ENCODE results near the gene LACTBL1. TPM values are rescaled to one million over a fixed set of nuclear protein-coding genes. Genes with fewer than 3 reads are reported as not detected.

LACTBL1 gene
- total and polyA plus RNA-seq, 2 of the 8 experiments (the other 6 are each of a cell fraction or from before 2014, with no cell fraction given) = not detected

DNA sequence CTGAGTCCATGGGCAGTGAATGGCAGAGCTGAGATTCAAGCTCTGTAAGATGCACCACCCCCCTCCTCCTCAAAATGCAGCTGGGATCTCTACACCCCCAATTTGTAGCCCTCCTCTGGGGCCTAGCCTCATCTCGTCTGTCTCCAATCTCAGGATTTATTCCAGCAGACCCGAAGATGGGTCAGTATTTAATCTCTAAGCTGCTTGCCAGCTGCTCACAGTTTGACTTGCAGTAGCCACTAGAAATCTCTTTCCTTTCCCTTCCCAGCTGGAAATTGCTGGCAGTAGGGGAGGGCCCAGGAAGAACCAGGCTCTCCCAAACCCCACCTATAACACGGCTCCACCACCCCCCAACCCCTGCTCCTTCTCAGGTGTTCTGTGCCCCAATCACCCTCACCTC lies 1.5 kb downstream of the LACTBL1 start (continued):
- TF ChIP-seq, protein P1, sequence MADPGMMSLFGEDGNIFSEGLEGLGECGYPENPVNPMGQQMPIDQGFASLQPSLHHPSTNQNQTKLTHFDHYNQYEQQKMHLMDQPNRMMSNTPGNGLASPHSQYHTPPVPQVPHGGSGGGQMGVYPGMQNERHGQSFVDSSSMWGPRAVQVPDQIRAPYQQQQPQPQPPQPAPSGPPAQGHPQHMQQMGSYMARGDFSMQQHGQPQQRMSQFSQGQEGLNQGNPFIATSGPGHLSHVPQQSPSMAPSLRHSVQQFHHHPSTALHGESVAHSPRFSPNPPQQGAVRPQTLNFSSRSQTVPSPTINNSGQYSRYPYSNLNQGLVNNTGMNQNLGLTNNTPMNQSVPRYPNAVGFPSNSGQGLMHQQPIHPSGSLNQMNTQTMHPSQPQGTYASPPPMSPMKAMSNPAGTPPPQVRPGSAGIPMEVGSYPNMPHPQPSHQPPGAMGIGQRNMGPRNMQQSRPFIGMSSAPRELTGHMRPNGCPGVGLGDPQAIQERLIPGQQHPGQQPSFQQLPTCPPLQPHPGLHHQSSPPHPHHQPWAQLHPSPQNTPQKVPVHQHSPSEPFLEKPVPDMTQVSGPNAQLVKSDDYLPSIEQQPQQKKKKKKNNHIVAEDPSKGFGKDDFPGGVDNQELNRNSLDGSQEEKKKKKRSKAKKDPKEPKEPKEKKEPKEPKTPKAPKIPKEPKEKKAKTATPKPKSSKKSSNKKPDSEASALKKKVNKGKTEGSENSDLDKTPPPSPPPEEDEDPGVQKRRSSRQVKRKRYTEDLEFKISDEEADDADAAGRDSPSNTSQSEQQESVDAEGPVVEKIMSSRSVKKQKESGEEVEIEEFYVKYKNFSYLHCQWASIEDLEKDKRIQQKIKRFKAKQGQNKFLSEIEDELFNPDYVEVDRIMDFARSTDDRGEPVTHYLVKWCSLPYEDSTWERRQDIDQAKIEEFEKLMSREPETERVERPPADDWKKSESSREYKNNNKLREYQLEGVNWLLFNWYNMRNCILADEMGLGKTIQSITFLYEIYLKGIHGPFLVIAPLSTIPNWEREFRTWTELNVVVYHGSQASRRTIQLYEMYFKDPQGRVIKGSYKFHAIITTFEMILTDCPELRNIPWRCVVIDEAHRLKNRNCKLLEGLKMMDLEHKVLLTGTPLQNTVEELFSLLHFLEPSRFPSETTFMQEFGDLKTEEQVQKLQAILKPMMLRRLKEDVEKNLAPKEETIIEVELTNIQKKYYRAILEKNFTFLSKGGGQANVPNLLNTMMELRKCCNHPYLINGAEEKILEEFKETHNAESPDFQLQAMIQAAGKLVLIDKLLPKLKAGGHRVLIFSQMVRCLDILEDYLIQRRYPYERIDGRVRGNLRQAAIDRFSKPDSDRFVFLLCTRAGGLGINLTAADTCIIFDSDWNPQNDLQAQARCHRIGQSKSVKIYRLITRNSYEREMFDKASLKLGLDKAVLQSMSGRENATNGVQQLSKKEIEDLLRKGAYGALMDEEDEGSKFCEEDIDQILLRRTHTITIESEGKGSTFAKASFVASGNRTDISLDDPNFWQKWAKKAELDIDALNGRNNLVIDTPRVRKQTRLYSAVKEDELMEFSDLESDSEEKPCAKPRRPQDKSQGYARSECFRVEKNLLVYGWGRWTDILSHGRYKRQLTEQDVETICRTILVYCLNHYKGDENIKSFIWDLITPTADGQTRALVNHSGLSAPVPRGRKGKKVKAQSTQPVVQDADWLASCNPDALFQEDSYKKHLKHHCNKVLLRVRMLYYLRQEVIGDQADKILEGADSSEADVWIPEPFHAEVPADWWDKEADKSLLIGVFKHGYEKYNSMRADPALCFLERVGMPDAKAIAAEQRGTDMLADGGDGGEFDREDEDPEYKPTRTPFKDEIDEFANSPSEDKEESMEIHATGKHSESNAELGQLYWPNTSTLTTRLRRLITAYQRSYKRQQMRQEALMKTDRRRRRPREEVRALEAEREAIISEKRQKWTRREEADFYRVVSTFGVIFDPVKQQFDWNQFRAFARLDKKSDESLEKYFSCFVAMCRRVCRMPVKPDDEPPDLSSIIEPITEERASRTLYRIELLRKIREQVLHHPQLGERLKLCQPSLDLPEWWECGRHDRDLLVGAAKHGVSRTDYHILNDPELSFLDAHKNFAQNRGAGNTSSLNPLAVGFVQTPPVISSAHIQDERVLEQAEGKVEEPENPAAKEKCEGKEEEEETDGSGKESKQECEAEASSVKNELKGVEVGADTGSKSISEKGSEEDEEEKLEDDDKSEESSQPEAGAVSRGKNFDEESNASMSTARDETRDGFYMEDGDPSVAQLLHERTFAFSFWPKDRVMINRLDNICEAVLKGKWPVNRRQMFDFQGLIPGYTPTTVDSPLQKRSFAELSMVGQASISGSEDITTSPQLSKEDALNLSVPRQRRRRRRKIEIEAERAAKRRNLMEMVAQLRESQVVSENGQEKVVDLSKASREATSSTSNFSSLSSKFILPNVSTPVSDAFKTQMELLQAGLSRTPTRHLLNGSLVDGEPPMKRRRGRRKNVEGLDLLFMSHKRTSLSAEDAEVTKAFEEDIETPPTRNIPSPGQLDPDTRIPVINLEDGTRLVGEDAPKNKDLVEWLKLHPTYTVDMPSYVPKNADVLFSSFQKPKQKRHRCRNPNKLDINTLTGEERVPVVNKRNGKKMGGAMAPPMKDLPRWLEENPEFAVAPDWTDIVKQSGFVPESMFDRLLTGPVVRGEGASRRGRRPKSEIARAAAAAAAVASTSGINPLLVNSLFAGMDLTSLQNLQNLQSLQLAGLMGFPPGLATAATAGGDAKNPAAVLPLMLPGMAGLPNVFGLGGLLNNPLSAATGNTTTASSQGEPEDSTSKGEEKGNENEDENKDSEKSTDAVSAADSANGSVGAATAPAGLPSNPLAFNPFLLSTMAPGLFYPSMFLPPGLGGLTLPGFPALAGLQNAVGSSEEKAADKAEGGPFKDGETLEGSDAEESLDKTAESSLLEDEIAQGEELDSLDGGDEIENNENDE (IDR thresholded peaks at IDR 0.05; ENCODE audit: insufficient replicate concordance, low read length) = no peak
- no peak for TF ChIP-seq SP4 (IDR thresholded peaks at IDR 0.05; ENCODE audit: low read length)
- no peak for TF ChIP-seq CEBPB (IDR thresholded peaks at IDR 0.05; ENCODE audit: low read depth, low read length)
- no peak for TF ChIP-seq TCF12 (IDR thresholded peaks at IDR 0.05; ENCODE audit: low read depth, low read length)
- TF ChIP-seq SIN3A (conservative IDR thresholded peaks at IDR 0.05 in 1 of 2, IDR thresholded peaks at IDR 0.05 in 1 of 2; ENCODE audit: low read depth in 1 of 2, low read length in 2 of 2) = no peak
- TF ChIP-seq, protein P2, sequence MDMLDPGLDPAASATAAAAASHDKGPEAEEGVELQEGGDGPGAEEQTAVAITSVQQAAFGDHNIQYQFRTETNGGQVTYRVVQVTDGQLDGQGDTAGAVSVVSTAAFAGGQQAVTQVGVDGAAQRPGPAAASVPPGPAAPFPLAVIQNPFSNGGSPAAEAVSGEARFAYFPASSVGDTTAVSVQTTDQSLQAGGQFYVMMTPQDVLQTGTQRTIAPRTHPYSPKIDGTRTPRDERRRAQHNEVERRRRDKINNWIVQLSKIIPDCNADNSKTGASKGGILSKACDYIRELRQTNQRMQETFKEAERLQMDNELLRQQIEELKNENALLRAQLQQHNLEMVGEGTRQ (IDR thresholded peaks at IDR 0.05; ENCODE audit: low read length) = no peak
- TF ChIP-seq TEAD4 (IDR thresholded peaks at IDR 0.05; ENCODE audit: low read depth, low read length) = no peak
- TF ChIP-seq, protein P3, sequence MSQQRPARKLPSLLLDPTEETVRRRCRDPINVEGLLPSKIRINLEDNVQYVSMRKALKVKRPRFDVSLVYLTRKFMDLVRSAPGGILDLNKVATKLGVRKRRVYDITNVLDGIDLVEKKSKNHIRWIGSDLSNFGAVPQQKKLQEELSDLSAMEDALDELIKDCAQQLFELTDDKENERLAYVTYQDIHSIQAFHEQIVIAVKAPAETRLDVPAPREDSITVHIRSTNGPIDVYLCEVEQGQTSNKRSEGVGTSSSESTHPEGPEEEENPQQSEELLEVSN (IDR thresholded peaks at IDR 0.05) = no peak

Measured in H1 (cell line).